GM12801 (cell line): ENCODE data around the gene CYB5RL.

Experiments used
- TF ChIP-seq, protein P1 (sequence below): IDR thresholded peaks from one replicate; pipeline ENCODE4 v1.5.1; 2011; ENCODE audit warnings: control low read depth; ENCODE audit not compliant: insufficient read length; ENCODE audit errors: extremely low read depth

CYB5RL gene

DNA sequence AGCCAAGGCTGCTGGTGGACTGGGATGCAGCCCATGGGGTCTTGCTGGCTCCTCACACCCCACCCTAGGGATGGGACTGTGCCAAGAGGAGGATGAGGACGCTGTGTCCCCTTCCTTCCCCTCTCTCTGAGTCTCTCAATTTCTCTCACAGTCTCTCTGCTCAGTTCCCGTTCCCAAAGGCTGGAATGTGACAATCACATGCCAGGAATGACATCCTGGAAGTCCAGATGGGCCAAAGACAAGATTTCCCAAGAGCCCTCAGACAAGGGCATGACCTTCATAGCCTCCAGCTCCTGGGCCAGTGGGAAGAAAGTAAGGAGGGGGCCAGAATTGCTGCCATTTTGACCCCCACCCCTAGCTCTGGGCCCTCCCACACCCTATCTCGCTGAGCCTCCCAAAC, 39.5 kb downstream of the CYB5RL start:
- TF ChIP-seq, protein P1, sequence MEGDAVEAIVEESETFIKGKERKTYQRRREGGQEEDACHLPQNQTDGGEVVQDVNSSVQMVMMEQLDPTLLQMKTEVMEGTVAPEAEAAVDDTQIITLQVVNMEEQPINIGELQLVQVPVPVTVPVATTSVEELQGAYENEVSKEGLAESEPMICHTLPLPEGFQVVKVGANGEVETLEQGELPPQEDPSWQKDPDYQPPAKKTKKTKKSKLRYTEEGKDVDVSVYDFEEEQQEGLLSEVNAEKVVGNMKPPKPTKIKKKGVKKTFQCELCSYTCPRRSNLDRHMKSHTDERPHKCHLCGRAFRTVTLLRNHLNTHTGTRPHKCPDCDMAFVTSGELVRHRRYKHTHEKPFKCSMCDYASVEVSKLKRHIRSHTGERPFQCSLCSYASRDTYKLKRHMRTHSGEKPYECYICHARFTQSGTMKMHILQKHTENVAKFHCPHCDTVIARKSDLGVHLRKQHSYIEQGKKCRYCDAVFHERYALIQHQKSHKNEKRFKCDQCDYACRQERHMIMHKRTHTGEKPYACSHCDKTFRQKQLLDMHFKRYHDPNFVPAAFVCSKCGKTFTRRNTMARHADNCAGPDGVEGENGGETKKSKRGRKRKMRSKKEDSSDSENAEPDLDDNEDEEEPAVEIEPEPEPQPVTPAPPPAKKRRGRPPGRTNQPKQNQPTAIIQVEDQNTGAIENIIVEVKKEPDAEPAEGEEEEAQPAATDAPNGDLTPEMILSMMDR = no peak

DNA sequence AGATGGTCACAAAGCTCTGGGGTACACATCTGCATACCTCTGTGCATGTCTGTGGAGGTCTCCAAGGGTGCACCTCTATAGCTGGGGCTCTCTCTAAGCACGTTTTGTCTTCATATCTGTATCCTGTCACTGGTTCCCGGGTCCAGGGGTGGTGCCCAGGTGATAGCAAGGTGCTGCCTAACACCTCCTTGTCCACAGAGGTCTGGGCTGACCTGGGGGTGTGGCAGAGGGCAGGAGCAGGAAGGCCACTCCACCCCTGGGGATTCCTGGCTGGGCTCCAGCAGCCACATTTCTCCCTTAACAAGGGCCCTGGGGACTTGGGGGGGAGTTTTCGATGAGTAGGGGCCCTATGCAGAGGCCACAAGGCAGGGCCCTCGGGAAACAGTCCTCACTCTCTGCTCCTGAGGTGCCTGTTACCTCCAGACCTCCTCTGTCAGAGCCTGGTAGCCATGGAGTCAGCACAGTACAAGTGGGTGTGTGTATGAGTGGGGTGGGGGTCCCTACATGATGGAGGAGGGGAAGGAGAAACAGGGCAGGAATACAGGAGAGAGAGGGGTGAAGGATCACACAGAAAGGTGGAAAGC, 40.0 kb downstream of the CYB5RL start:
- TF ChIP-seq, protein P1 = no peak

DNA sequence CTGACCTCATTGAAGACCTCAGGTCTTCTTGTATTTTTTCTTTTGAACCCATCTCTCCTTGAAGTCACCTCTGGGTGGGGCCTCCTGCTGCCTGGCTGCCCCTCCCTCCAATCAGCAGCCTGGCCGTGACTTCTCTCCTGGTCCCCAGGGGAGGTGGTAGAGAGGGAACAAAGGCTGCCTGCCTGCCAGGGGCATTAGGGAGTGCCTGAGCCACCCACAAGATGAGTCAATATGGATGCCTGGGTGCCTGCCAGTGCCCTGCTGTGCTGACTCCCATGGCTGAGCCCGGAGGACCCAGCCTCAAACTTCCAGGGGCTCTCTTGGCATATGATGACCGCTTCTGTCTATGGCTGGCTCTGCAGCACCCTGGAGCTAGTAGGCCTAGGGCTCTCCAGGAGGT, 41.8 kb downstream of the CYB5RL start:
- TF ChIP-seq, protein P1 = no peak

DNA sequence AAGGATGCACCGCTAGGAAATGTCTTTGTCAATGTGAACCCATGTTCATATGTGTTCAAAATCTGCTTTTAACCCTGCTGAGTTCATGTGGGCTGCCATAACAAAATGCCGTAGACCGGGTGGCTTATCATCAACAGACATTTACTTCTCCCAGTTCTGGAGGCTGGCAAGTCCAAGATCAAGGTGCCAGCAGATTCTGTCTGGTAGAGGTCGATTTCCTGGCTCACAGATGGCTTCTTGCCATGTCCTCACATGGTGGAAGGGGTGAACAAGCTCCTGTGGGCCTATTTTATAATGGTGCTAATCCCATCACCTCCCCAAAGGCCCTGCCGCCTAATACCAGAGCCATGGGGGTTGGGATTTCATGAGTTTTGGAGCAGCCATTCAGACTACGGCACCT, 42.4 kb downstream of the CYB5RL start:
- TF ChIP-seq, protein P1 = no peak

DNA sequence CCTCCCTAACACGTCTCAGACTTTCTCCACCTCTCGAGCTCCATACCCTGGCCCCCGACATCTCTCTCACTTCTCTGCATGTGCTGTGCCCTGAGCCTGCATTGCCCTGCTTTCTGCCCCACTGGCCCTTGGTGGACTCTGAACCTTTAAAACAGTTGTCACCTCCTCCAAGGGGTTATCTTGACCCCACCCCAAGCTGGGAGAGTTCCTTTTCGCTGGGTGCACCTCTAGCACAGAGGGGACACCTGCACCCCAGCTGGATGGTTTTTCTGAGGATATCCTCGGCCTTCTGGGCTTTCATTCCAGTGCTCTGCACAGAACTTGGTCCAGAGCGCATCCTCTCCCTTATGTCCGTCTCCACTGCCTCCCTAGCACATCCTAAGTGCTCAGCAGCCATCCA, 42.8 kb downstream of the CYB5RL start:
- TF ChIP-seq, protein P1 = no peak

DNA sequence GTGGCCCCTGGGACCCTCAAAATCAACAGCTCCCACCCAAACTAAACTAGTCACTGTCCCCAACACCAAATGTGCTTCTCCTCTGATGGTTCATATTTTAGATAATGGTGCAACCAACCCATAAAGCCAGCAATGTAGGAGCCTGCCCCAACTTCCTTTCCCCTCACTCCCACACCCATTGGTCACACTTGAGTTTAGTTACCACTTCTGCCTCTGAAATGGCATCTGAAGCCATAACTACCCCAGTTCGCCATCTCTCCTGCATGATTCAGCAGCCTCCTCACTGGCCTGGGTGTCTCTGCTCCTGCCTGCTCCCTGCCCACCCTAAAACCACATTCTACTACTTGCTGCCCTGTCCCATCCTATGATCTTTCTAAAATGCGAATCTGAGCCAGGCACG, 43.6 kb downstream of the CYB5RL start:
- TF ChIP-seq, protein P1 = no peak

DNA sequence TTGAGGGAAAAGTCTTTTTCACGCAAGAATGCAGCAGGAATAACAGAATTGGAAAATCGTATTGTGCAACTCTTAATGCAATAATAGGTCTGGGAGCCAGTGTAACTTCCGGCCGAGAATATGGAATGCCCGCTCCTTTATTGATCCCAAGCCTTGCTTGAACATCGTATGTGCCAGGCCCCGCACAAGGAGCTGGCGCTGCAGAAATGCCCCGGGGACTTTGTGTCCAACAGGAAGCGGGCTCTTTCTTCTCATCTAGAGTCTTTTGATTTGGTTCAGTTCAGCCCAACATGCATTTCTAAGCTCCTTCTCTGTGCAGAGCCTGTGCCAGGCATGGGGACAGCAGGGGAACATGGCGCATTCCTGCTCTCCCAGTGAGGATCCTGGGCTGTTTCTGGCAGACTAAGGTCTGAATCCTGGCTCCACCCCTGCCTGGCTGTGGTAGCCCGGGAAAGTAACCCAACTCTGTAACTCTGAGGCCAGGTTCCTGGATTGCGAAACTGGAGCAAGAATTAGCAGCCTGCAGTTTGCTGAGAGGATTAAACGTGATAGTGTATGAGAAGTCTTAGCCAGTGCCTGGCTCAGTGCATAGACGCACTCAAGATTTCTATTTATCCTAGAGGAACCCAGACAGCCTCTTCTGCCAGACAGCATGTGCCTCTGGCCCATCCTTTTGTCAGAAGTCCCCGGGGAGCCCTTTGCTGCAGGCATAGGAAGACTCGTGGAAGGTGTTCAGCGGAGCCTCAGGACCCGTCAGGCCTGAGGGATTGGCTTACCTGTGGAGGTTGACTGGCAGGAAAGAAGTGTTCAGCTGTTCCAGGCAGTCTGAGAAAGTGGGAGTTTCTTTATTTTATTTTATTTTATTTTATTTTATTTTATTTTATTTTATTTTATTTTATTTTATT, 46.0 kb downstream of the CYB5RL start:
- TF ChIP-seq, protein P1 = no peak
